Activated CD4-positive, alpha-beta T cell treated with anti-CD3 and anti-CD28 coated beads, Interleukin-2, amount 50 U/mL, for 4 hours (primary cell): ENCODE data around the gene MYO16.

Experiments used
- DNase-seq, 2 experiments: peaks; one replicate each; pipeline ENCODE4 v3.0.0-alpha.2; 2020

Gene MYO16

DNA sequence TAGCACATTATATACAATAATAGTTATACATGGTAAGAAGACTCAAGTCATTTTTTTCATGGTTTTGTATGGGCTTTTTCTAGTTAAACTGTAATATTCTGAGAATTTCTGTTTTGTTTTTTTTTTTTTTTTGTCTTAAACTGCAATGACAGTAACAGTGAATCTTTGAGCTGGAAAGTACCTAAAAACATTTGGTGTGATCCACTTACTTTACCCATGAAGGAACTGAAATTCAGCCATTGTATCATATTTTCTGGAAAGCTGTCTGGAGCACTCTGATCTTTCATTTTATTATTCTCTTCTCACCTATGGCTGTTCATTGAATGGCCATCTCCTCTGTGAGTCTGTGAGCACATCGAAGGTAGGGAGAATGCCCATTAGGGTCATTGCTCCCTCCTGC, 37.8 kb downstream of the MYO16 start:
- DNase-seq = no peak

DNA sequence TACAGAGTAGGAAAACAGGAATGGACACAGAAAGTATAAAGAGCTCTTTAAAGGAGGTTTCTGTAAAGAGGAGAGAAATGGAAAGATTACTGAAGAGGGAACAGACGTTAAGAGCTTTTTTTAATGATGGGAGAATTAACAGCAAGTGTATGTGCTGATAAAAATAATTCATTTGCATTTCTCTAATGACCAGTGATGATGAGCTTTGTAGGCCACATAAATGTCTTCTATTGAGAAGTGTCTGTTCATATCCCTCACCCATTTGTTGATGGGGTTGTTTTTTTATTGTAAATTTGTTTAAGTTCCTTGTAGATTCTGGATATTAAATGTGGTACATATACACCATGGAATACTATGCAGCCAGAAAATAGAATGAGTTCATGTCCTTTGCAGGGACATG, 40.0 kb downstream of the MYO16 start:
- no peak for DNase-seq

DNA sequence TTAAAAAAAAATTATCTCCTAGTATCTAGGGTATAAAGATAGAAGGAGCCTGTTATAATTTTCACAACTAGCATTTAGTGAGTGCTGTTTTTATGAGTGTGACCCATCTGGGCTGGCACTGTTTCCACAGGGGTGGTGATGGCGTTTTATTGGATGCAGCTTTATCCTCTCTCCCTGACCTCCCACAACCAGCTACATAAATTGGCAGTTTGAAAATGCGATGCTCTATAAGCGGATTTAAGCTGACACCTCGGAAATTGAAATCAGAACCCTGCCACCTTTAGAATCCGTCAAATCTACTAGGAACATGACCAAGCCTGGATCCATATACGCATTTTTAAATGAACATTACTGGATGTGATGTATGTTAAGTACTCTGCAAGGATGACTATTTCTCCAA, 44.9 kb downstream of the MYO16 start:
- DNase-seq = no peak

DNA sequence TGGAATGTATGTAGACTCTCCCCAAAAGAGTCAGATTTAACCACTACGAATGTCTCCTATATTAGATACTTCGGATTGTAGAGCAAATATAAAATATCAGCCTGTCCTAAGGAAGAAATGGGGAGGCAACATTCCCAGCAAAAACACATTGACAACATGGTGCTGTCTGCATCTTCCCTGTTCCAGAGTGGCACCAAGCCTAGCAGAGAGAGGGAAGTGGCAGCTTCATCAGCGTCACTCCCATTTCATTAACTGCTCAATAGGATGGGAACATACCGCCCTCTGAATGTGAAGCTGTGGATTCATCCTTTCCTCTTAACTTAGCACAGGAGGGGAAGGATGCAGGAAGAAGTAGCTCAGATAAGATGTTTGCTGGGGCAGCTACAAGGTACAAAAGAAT, 45.4 kb downstream of the MYO16 start:
- no peak for DNase-seq

DNA sequence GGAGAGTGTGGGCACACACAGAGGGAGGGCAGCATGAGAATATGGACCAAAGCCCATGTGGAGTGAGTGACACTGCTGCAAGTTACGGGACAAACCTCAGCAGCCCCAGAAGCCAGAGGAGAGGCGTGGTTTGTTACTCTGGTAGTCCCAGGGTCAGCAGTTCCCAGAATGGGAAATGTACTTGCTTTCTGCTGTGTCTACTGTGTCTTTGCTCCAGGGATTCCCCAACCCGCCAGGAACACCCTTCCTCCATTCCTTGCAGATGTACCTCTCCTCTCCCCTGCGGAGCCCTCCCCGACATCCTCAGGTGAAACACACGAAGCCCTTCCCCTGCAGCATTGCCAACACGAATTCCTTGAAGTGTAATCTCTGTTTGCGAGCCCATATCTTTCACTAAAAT, 47.2 kb downstream of the MYO16 start:
- DNase-seq = no peak

DNA sequence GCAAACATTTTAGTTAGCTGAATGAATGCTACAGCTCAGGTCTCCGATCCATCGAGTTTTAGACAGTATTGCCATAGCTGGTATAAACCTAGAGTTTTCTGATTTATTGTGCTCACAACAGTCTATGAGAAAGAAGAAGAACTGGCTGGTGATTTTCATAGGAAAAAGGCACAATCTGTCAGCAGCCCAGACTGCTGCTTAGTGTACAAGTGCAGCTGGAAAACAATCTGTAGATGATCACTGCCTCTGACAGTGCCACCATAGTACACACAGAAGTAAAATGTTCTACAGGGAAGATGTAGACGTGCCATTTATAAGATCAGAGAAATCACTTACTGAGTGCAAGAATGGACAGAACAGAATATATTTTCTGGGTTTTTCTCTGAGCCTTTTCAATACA, 48.4 kb downstream of the MYO16 start:
- DNase-seq = no peak

DNA sequence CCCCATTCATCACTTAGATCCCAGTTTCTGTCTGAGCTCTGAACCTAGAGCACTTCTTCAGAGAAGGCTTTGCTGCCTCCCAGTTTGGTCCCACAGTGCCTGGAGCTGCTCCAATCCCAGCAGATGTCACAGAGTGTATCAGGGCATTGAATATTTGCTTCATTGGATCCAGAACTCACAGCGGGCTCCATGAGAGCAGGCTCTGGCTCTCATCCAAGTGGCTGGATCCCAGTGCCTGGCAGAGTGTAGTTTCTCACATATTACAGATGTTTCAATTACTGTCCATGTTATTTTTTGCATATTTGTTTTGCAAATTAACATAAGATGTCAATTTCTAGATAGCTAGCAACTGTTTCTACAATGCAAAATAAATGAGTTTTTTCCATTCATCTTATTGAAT, 50.6 kb downstream of the MYO16 start:
- DNase-seq = no peak

DNA sequence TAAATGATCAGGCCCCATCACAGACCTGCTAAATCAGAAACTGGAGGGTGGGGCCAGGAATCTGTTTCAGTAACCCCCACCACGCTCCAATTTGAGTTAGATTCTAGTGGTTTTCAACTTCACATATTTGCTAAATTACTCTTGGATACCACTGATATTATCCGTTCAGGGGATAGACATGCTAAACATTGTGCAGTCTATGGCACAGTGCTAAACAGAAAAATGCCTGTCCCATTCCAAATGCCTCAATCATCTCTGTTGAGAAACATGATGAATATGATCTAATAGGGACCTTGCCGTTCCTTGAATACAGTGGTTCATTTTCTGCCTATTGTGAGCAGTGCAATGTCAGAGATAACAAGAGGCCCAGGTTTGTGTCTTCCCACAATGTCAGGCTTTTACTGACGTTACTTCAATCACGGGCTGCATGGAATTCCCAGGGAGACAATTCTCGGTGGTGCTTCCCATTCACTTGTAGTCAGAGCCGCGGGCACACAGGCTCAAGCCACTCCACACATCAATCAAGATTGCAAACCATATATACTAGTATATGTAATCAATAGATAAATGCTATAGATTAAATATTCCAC, 52.7 kb downstream of the MYO16 start:
- DNase-seq = no peak

DNA sequence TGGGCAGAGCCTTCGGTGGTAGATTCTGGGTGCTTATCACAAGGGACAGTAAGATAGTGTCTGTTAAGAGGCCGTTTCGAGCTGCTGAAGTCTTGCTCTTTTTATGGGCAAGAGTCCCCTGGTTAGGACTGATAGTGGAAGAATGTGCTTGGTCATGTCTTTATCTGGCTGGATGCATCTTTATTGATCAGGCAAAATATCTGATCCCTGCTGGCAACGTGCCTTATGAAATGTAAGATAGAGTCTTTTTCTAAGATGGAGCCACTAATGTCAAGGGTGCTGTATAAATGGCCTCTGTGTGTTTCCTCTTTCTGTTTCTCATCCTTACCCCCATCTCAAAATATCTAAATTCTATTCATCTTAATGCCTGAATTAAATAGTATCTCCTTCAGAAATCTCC, 53.3 kb downstream of the MYO16 start:
- DNase-seq = no peak

DNA sequence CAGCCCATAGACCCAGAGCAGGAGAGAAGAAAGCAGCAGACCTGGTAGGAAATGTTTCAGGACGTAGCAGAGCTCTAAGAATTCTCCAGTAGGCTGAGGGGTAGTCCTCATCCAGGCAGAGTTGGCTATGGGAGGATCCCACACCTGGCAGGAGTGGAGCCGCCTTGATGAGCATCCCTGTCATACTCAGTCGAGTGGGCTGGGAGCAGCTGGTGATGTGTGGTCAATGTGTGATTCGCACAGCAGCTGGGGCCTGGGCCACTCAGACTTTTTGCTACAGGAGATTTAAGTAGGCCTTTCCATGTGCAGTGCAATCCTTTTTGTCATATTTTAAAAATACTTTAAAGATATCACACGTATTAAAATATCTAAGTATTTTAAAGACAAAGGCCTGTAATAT, 56.6 kb downstream of the MYO16 start:
- no peak for DNase-seq

DNA sequence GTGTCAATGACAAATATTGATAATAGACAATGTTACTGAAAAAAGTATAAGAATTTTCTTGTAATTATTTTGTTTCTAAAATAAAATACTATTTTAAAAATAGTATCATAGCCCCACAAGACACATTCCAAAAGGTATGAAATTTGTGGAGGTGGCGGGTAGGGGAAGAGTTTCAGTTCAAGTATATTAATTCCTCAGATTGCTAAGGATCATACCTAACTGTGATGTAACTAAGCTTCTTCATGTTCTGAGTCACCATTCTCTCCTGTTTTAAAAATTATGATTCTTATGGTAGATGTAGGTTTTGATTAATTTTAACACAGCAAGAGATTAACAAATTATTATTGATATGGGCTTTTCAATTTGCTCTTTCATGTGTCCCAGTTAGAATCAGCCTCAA, 61.3 kb downstream of the MYO16 start:
- no peak for DNase-seq

DNA sequence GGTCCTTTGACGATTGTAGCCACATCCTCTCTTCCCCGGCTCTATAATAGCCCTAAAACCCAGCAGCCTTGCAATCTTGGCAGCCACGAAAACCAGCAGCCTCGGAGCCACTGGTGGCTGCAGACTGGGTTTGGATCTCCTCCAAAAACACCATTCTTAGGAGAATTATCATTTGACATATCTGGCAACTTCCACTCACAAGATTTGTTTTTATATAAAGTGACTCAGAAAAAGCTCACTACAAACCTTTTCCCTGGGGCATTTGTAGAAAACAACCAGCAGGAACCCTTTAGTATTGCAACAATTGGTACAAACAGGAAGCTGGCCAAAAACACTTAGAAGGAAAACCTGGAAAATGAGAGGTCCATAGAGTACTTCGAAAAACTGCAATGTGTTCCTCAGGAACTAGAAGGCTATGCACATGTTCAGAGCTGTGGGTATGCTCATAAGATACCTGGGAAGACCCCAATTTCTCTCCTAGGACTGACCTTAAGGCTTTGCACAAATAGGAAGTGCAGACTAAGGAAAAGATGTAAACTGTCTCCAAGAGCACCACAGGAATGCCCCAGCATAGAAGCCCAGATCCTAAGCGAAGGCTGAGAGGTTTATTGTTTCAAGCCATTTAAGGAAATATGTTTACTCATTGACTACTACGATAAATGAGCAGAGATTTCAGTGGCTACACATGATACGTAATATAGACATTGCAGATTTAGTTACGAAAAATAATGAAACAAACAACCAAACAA, 71.2 kb downstream of the MYO16 start:
- DNase-seq = no peak

DNA sequence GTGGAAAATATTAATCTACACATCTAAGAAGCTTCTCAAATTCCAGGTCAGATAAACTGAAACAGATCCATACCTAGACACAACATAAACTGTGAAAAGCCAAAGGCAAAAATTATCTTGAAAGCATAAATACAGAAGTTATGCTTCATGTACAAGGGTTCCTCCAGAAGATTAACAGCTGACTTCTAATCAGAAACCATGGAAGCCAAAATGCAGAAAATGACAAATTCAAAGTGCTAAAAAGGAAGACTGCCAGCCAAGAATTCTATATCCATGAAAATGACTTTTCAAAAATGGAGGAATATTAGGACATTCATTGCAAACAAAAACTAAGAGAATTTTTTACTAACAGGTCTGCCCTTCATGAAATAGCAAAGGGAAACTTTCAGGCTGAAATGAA, 72.8 kb downstream of the MYO16 start:
- DNase-seq = no peak

DNA sequence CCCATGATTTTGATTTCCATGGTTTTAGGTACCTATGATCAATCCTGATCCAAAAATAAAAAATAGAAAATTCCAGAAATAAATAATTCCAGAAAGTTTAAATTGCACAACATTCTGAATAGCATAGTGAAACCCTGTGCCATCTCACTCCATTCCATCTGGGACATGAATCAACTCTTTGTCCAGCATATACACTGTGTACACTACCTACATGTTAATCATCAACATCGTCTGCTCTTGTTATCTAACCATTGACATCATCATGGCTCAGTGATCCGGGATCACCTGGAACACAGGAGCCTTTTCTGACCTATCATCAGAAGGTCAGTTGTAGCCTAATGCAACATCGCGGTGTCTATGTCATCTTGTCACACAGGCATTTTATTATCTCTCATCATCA, 75.6 kb downstream of the MYO16 start:
- DNase-seq = no peak

DNA sequence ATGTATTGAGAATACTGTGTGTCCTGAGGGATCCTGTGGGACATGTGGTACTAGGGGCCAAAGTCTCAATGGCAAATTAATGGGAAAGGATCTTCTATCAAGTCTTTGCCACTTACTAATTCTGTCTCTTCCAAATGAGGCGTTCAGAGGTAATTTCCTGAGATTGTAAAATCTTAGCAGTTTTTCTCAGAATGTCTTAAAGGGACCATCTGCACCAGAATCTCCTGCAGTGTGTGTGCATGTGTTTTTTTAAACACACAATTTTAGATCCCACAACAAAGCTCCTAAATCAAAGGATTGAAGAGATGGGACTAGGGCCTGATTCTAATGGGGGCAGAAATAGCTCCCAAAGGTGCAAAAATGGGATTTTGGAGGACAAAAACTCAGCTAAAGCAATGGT, 78.2 kb downstream of the MYO16 start:
- DNase-seq = no peak

DNA sequence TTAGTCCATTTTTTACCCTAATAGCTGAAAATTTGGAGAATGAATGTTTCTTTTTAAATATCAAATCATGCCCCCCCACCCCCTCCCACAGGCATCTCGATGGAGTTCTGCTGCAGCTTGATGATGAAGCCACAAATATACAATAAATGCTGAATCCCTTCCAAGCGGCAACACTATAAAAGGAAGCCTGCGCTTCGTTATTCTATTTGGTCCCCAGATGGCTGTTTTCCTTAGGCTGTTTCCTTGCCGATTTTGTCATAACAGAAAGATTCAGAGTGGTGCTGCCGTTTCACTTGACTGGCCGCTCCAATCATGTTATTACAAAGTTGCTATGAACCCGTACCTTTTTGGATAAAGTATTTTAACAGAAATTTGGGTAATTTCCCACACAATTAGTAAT, 79.5 kb downstream of the MYO16 start:
- DNase-seq = no peak

DNA sequence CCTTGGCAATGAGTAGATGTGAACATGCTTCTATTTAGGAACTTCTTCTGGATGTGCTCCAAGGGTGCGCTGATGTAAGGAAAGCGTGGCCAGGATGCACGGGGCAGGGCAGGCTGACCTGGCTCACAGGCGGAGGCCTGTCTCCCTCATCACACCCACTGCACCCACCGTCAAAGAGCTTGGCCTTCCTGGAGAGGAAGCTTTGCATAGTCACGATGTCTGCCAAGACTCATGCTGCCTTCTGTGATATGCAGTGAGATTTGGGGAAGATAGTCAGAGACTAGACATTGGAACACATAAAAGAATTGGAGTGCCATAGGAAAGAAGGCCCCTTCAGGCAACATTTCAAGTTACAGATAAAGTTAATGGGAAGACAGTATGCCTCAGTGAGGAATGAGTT, 82.0 kb downstream of the MYO16 start:
- DNase-seq = no peak

DNA sequence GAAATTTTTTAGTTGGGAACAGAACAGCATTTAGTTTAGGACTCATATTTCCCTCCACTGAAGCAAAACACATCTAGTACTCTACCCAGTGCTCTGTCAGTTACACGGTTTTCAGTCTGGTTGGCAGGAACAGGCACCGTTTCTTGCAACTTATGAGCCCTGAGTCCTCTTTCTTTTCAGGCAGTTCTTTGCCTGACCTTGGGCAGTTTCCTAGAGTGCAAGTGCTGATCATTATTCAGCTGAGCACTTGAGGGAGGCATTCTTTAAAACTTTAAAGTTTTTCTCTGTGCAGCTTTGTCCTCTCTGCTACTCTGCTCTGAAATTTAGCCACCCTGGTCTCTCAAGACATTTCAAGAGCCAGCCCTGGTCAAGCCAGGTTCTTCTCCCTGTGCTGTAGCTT, 96.1 kb downstream of the MYO16 start:
- no peak for DNase-seq

DNA sequence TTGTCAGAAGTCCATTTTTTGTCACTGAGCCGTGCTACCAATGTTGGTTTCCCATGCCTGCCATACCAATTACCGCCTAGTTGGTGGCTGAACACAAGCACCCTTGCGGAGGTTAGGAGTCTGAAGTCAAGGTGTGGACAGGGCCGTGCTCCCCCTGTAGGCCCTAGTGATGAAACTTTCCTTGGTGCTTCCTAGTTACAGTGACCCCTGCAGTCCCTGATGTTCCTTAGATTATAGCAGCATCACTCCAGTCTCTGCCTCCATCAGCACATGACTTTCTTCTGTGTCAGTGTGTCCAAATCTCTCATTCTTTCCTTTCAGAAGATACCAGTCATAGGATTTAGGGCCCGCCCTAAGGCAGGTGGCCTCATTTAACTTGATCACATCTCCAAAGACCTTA, 99.0 kb downstream of the MYO16 start:
- no peak for DNase-seq

DNA sequence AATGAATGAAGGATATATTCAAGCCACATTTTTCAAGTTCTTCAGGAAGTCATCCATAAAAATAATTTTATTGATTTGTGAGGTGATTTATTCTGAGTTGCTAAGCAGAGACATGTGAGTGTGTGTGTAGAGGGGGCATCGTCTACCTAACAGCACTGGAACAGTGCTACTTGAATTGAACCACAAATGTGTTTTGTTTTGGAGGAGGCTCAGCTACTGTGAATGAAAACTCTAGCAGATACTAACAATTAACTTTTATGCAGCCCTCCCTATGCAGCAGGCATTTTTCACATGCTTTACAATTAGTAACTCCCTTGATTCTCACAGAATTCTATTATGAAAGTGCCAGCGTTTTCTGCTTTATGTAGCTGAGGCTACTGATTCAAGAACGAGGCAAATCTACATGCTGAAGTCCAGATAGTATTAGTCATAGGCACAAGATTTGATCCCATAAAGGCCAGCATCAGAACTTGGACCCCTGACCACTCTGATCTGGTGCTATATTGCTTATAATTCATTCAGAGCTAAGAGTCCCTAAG, 103.7 kb downstream of the MYO16 start:
- no peak for DNase-seq

DNA sequence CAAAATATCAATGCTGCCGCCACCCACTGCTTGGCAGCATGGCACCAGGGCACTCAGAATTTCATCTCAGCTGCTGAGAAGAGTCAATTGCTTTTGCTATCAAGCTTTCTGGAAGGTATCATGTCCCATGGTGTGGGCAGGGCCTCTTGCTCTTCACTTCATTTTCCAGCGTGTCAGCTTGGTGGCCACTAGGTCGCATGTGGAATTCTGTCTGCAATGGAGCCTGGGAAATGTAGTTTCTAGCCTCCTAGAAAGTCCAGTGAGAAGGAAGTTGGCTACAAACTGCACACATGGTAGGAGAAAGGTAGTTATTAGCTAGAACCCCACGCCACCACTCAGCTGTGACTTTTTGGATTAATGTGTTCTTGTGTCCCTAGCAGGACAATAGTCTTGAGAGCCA, 105.3 kb downstream of the MYO16 start:
- no peak for DNase-seq

DNA sequence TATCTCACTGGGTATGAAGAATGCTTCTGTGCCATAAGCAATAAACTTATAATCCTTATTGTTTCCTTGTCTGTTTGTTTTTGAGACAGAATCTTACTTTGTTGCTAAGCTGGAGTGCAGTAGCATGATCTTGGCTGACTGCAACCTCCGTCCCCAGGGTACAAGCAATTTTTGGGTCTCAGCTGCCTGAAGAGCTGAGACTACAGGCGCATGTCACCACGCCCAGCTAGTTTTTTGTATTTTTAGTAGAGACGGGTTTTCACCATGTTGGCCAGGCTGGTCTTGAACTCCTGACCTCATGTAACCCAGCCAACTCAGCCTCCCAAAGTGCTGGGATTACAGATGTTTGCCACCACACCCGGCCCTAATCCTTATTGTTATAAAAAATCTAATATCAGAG, 112.5 kb downstream of the MYO16 start:
- no peak for DNase-seq

DNA sequence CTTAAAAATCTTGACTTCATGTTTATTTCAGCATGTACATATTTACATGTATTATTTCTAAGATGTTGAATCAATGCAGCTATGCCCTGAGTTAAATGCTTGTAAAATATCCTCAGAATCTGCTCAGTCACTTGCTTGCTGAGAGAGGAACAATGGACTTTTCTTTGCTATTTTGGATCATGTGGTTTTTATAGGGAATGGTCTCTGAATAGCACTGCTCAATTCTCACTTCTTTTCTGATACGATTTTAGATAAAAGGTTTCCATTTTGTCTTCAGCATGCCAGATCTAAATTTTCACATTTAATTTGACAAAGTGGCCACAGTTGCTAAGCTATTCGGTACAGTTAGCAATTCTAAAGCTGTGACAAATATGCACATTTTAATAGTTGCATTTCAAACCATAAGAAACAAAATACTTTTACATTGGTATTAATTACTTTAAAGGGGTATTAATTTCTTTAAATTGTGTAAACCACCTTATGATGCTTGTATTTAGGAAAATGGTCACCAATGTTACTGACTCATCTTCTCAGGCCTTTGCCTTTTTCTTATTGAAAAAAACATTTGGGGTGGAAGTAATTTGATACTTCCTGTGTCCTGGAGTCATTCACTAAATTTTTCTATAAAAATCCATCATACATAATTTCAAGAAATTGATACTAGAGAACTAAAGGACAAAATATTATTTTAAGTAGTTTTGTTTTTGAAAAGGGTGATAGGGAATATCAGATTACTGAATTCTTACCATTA, 113.5 kb downstream of the MYO16 start:
- no peak for DNase-seq

DNA sequence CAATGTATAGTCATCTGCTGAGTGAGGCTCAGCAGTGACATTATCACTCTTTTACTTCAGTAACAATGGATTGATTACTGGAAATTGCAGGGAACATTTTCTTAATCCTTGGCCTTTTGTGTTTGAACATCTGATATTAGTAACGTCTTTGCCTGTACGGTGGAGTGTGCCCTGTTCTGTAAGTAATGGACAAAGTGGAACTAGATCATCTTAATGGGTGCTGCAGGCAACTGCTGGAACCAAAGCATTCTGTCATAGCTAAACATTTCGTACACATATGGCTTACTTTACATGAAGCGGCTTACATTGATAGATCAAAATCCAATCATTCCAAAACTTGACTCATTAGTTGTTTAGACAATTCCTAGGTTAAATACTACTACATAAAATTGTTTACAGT, 114.1 kb downstream of the MYO16 start:
- DNase-seq = no peak
